ENCODE results near the gene CERS6. TPM values are rescaled to one million over a fixed set of nuclear protein-coding genes. Genes with fewer than 3 reads are reported as not detected.

CERS6 gene
- total RNA-seq, 1 experiment from 2014 or later = 30.3 TPM

DNA sequence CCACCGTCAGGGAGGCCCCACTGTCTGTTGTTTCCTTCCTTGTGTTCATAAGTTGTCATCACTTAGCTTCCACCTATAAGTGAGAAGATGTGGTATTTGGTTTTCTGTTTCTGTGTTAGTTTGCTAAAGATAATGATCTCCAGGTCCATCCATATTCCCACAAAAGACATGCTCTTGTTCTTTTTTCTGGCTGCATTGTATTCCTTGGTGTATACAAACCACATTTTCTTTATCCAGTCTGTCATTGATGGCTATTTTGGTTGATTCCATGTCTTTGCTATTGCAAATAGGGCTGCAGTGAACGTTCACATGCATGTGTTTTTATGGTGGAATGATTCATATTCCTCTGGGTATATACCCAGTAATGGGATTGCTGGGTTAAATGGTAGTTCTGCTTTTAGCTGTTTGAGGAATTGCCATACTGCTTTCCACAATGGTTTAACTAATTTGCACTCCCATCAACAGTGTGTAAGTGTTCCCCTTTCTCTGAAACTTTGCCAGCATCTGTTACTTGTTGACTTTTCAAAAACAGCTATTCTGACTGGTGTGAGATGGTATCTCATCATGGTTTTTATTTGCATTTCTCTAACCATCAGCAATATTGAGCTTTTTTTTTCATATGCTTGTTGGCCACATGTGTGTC is 189.7 kb downstream of the CERS6 start:
- H3K4me1 ChIP-seq (ENCODE audit: control insufficient read depth, insufficient read depth, low read length) = no peaks in the 10 kb centered on the region
- intact Hi-C loops (cut with micrococcal nuclease; ENCODE audit: unreplicated experiment) (no loop called here), in situ Hi-C loops (cut with HindIII; ENCODE audit: low pct_unique_long_range_greater_than_20kb, low sequenced_read_pairs) (no loop called here)
- H3K36me3 ChIP-seq (ENCODE audit: control insufficient read depth, insufficient read depth, low read length) = no peaks in the 10 kb centered on the region
- ChIA-PET CTCF (no interaction called here), POLR2A (no interaction called here)
- DNase-seq (ENCODE audit: low read depth, low spot score) (no peak), ATAC-seq (no peak)
- no TSS peak for BruUV-seq (replicated peaks)
- TF ChIP-seq POLR2AphosphoS5 (IDR thresholded peaks at IDR 0.05; ENCODE audit: low read depth, low read length) (no peak), SIN3A (IDR thresholded peaks at IDR 0.05; ENCODE audit: borderline replicate concordance, insufficient read depth, low read depth, low read length) (no peak), TCF7L2 (IDR thresholded peaks at IDR 0.05; ENCODE audit: low read depth, low read length) (no peak)
- TF ChIP-seq, protein P1, sequence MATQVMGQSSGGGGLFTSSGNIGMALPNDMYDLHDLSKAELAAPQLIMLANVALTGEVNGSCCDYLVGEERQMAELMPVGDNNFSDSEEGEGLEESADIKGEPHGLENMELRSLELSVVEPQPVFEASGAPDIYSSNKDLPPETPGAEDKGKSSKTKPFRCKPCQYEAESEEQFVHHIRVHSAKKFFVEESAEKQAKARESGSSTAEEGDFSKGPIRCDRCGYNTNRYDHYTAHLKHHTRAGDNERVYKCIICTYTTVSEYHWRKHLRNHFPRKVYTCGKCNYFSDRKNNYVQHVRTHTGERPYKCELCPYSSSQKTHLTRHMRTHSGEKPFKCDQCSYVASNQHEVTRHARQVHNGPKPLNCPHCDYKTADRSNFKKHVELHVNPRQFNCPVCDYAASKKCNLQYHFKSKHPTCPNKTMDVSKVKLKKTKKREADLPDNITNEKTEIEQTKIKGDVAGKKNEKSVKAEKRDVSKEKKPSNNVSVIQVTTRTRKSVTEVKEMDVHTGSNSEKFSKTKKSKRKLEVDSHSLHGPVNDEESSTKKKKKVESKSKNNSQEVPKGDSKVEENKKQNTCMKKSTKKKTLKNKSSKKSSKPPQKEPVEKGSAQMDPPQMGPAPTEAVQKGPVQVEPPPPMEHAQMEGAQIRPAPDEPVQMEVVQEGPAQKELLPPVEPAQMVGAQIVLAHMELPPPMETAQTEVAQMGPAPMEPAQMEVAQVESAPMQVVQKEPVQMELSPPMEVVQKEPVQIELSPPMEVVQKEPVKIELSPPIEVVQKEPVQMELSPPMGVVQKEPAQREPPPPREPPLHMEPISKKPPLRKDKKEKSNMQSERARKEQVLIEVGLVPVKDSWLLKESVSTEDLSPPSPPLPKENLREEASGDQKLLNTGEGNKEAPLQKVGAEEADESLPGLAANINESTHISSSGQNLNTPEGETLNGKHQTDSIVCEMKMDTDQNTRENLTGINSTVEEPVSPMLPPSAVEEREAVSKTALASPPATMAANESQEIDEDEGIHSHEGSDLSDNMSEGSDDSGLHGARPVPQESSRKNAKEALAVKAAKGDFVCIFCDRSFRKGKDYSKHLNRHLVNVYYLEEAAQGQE (IDR thresholded peaks at IDR 0.05; ENCODE audit: insufficient read depth in 1 of 2, low read depth in 2 of 2, low read length in 1 of 2) = no peak
- TF ChIP-seq, protein P2, sequence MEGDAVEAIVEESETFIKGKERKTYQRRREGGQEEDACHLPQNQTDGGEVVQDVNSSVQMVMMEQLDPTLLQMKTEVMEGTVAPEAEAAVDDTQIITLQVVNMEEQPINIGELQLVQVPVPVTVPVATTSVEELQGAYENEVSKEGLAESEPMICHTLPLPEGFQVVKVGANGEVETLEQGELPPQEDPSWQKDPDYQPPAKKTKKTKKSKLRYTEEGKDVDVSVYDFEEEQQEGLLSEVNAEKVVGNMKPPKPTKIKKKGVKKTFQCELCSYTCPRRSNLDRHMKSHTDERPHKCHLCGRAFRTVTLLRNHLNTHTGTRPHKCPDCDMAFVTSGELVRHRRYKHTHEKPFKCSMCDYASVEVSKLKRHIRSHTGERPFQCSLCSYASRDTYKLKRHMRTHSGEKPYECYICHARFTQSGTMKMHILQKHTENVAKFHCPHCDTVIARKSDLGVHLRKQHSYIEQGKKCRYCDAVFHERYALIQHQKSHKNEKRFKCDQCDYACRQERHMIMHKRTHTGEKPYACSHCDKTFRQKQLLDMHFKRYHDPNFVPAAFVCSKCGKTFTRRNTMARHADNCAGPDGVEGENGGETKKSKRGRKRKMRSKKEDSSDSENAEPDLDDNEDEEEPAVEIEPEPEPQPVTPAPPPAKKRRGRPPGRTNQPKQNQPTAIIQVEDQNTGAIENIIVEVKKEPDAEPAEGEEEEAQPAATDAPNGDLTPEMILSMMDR (IDR thresholded peaks at IDR 0.05) = no peak
- no peaks in the 10 kb centered on the region for H3K9me3 ChIP-seq (ENCODE audit: control insufficient read depth, insufficient read depth, low read depth, low read length)
- no peak overlapping the region for H3K4me3 ChIP-seq (ENCODE audit: low read depth in 2 of 2, low read length in 2 of 2)
- H3K27me3 ChIP-seq (ENCODE audit: control insufficient read depth, insufficient read depth, low read length) = no peaks in the 10 kb centered on the region
- no peak overlapping the region for H3K27ac ChIP-seq (ENCODE audit: low read length)

DNA sequence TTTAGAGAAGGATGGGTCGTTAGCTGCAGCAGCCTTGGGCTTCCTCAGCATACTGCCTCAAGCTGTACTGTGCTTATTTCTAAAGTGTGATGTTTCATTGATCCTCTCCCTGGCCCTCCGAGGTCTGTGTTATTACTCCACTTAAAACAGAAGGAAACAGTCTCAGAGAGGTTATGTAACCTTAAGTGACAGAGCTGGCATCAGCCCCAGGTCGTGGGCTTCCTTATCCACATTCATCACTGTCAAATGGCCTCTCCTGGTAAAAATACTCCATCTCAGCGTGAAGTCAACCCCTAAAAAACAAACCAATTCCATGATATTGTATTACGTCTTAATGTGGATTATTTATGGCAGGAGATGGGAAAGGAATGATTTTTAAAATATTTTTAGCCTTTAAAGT is 193.0 kb downstream of the CERS6 start:
- no peaks in the 10 kb centered on the region for H3K4me1 ChIP-seq (ENCODE audit: control insufficient read depth, insufficient read depth, low read length)
- no peak overlapping the region for H3K27ac ChIP-seq (ENCODE audit: low read length)
- no peak for DNase-seq (ENCODE audit: low read depth, low spot score)
- H3K9me3 ChIP-seq (ENCODE audit: control insufficient read depth, insufficient read depth, low read depth, low read length) = no peaks in the 10 kb centered on the region
- H3K36me3 ChIP-seq (ENCODE audit: control insufficient read depth, insufficient read depth, low read length) = no peaks in the 10 kb centered on the region
- H3K4me3 ChIP-seq (ENCODE audit: low read depth in 2 of 2, low read length in 2 of 2) = no peak overlapping the region
- POLR2A ChIA-PET = no interaction called here
- BruUV-seq (replicated peaks) = no TSS peak
- CTCF ChIA-PET = no interaction called here
- in situ Hi-C loops (cut with HindIII; ENCODE audit: low pct_unique_long_range_greater_than_20kb, low sequenced_read_pairs) (no loop called here), intact Hi-C loops (cut with micrococcal nuclease; ENCODE audit: unreplicated experiment) (no loop called here)
- no peak for ATAC-seq
- H3K27me3 ChIP-seq (ENCODE audit: control insufficient read depth, insufficient read depth, low read length) = no peaks in the 10 kb centered on the region
- TF ChIP-seq POLR2AphosphoS5 (IDR thresholded peaks at IDR 0.05; ENCODE audit: low read depth, low read length) (no peak), SIN3A (IDR thresholded peaks at IDR 0.05; ENCODE audit: borderline replicate concordance, insufficient read depth, low read depth, low read length) (no peak), TCF7L2 (IDR thresholded peaks at IDR 0.05; ENCODE audit: low read depth, low read length) (no peak)
- TF ChIP-seq, protein P2 (IDR thresholded peaks at IDR 0.05) = no peak
- TF ChIP-seq, protein P1 (IDR thresholded peaks at IDR 0.05; ENCODE audit: insufficient read depth in 1 of 2, low read depth in 2 of 2, low read length in 1 of 2) = no peak
